Astrocyte (in vitro differentiated cells and primary cell): ENCODE measurements around the gene GJA8.
"Not testable (repeated sequence)": the region's sequence is repeated elsewhere in the genome, so short reads cannot be mapped to it uniquely, and the experiment has no call there.

ENCODE experiments used
- CTCF ChIP-seq: IDR thresholded peaks from 2 replicates; pipeline ENCODE4 v1.5.1; 2011; ENCODE audit warnings: low read depth, mild to moderate bottlenecking, inconsistent platforms, low read length, moderate library complexity; ENCODE audit not compliant: insufficient read depth
- EZH2 ChIP-seq: IDR thresholded peaks from 2 replicates; pipeline ENCODE4 v1.6.1; 2012; ENCODE audit warnings: mild to moderate bottlenecking, low read length, inconsistent platforms; ENCODE audit not compliant: insufficient read depth

GRCh38 chr1:147867204-147867603 is 35.4 kb upstream of the GJA8 start:
- not testable (repeated sequence) for TF ChIP-seq CTCF, EZH2
